ENCODE results near the gene HS3ST4. TPM values are rescaled to one million over a fixed set of nuclear protein-coding genes. Genes with fewer than 3 reads are reported as not detected.

HS3ST4 gene
- total and polyA plus RNA-seq, 2 of the 8 experiments (the other 6 are each of a cell fraction or from before 2014, with no cell fraction given) = 1.9 to 3.3 TPM

DNA sequence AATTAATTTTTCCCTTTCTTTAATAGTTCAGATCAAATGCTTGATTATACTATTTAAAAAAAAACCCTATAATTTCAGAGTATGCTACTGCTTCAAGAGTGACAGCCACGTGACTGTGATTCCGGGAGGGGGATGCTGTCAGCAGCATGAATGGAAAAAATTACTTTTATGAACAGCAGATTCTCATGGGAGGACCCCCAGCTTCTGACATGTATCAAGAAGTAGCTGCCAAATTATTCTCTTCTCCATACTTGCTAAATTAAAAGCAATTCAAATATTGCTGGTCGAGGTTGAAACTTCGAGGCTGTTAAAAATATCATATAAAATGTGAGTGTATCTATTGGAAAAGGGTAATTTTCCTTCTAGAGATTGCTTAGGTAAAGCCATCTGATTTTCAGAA is 95.0 kb downstream of the HS3ST4 start (continued):
- TF ChIP-seq, protein P1, sequence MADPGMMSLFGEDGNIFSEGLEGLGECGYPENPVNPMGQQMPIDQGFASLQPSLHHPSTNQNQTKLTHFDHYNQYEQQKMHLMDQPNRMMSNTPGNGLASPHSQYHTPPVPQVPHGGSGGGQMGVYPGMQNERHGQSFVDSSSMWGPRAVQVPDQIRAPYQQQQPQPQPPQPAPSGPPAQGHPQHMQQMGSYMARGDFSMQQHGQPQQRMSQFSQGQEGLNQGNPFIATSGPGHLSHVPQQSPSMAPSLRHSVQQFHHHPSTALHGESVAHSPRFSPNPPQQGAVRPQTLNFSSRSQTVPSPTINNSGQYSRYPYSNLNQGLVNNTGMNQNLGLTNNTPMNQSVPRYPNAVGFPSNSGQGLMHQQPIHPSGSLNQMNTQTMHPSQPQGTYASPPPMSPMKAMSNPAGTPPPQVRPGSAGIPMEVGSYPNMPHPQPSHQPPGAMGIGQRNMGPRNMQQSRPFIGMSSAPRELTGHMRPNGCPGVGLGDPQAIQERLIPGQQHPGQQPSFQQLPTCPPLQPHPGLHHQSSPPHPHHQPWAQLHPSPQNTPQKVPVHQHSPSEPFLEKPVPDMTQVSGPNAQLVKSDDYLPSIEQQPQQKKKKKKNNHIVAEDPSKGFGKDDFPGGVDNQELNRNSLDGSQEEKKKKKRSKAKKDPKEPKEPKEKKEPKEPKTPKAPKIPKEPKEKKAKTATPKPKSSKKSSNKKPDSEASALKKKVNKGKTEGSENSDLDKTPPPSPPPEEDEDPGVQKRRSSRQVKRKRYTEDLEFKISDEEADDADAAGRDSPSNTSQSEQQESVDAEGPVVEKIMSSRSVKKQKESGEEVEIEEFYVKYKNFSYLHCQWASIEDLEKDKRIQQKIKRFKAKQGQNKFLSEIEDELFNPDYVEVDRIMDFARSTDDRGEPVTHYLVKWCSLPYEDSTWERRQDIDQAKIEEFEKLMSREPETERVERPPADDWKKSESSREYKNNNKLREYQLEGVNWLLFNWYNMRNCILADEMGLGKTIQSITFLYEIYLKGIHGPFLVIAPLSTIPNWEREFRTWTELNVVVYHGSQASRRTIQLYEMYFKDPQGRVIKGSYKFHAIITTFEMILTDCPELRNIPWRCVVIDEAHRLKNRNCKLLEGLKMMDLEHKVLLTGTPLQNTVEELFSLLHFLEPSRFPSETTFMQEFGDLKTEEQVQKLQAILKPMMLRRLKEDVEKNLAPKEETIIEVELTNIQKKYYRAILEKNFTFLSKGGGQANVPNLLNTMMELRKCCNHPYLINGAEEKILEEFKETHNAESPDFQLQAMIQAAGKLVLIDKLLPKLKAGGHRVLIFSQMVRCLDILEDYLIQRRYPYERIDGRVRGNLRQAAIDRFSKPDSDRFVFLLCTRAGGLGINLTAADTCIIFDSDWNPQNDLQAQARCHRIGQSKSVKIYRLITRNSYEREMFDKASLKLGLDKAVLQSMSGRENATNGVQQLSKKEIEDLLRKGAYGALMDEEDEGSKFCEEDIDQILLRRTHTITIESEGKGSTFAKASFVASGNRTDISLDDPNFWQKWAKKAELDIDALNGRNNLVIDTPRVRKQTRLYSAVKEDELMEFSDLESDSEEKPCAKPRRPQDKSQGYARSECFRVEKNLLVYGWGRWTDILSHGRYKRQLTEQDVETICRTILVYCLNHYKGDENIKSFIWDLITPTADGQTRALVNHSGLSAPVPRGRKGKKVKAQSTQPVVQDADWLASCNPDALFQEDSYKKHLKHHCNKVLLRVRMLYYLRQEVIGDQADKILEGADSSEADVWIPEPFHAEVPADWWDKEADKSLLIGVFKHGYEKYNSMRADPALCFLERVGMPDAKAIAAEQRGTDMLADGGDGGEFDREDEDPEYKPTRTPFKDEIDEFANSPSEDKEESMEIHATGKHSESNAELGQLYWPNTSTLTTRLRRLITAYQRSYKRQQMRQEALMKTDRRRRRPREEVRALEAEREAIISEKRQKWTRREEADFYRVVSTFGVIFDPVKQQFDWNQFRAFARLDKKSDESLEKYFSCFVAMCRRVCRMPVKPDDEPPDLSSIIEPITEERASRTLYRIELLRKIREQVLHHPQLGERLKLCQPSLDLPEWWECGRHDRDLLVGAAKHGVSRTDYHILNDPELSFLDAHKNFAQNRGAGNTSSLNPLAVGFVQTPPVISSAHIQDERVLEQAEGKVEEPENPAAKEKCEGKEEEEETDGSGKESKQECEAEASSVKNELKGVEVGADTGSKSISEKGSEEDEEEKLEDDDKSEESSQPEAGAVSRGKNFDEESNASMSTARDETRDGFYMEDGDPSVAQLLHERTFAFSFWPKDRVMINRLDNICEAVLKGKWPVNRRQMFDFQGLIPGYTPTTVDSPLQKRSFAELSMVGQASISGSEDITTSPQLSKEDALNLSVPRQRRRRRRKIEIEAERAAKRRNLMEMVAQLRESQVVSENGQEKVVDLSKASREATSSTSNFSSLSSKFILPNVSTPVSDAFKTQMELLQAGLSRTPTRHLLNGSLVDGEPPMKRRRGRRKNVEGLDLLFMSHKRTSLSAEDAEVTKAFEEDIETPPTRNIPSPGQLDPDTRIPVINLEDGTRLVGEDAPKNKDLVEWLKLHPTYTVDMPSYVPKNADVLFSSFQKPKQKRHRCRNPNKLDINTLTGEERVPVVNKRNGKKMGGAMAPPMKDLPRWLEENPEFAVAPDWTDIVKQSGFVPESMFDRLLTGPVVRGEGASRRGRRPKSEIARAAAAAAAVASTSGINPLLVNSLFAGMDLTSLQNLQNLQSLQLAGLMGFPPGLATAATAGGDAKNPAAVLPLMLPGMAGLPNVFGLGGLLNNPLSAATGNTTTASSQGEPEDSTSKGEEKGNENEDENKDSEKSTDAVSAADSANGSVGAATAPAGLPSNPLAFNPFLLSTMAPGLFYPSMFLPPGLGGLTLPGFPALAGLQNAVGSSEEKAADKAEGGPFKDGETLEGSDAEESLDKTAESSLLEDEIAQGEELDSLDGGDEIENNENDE (IDR thresholded peaks at IDR 0.05; ENCODE audit: insufficient replicate concordance, low read length) = no peak
- TF ChIP-seq CTBP2 (IDR thresholded peaks at IDR 0.05; ENCODE audit: borderline replicate concordance, insufficient read depth, insufficient read length, low read length) (no peak), POLR2A (IDR thresholded peaks at IDR 0.05; ENCODE audit: control extremely low read depth in 1 of 2, low read depth in 2 of 2, low read length in 2 of 2) (no peak), RAD21 (IDR thresholded peaks at IDR 0.05 in 1 of 2, conservative IDR thresholded peaks at IDR 0.05 in 1 of 2; ENCODE audit: low read depth in 2 of 2, low read length in 2 of 2) (no peak), TAF7 (optimal IDR thresholded peaks at IDR 0.05; ENCODE audit: borderline replicate concordance, low read depth, low read length) (no peak), RBBP5 (IDR thresholded peaks at IDR 0.05; ENCODE audit: borderline replicate concordance, low read depth, low read length) (no peak), CBX8 (IDR thresholded peaks at IDR 0.05; ENCODE audit: borderline replicate concordance, low read depth, low read length) (no peak), KDM5A (IDR thresholded peaks at IDR 0.05; ENCODE audit: low read length) (no peak), SRF (IDR thresholded peaks at IDR 0.05; ENCODE audit: low read depth, low read length) (no peak)
